Measurements from ENCODE around the gene ASB9. TPM values are rescaled to one million over a fixed set of nuclear protein-coding genes. Genes with fewer than 3 reads are reported as not detected.

The ASB9 gene
- total RNA-seq, 1 experiment from 2014 or later = not detected

DNA sequence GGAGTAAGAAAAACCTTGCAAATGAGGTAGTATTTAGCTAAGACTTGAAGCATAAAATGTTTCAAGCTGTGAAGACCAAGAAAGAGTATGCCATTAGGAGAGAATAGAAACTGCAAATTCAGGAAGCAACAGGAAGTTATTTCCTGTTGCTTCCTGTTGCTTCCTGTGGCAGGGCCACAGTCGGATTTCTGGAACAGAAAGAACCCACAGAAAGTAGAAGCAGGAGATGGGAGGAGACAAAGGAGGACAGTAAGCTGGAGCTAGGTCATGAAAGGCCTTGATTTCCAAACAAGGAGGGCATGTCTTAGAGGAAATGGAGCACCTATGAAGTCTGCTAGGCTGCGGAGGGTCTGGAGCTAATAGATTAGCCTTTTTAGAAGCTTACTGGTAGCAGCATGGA, 28.3 kb upstream of the ASB9 start:
- no peak overlapping the region for H3K27ac ChIP-seq (ENCODE audit: insufficient read length, low read depth, low read length)
- H3K23me2 ChIP-seq (ENCODE audit: insufficient read length, low read depth, low read length, poor library complexity, severe bottlenecking) = no peaks in the 10 kb centered on the region
- peaks cover 16 to 19% of the 10 kb centered on the region in 2 experiments for H3K9me3 Mint-ChIP-seq
- no peaks in the 10 kb centered on the region for H3K4me1 Mint-ChIP-seq
- no peak overlapping the region for H2BK15ac ChIP-seq (ENCODE audit: low read depth, low read length)
- no peak overlapping the region for H4K8ac ChIP-seq (replicated peaks; ENCODE audit: insufficient read length, low read depth, low read length)
- H4K5ac ChIP-seq (ENCODE audit: insufficient read length, low read depth, low read length) = no peak overlapping the region
- no peak overlapping the region for H3K4ac ChIP-seq (ENCODE audit: low read depth, low read length)
- H3K9ac ChIP-seq (ENCODE audit: extremely low read depth, insufficient read length, low read length) = no peak overlapping the region
- no peak overlapping the region for H3K4me2 ChIP-seq (ENCODE audit: insufficient read depth, insufficient read length, low read length)
- H2BK120ac ChIP-seq (ENCODE audit: low read depth, low read length, poor library complexity, severe bottlenecking) = no peak overlapping the region
- no peak overlapping the region for H3K23ac ChIP-seq (ENCODE audit: insufficient read length, low read depth, low read length)
- no peak overlapping the region for H3K18ac ChIP-seq (ENCODE audit: insufficient read length, low read depth, low read length)
- H2AK5ac ChIP-seq (ENCODE audit: insufficient read length, low read length) = no peak overlapping the region
- no peak overlapping the region for H3K56ac ChIP-seq (ENCODE audit: insufficient read length, low read depth, low read length)
- no peaks in the 10 kb centered on the region for H3K27me3 ChIP-seq (ENCODE audit: insufficient read depth, low read length)
- no CpG with 5 or more reads among the region's 2 CpGs for WGBS (ENCODE audit: extremely low coverage, insufficient read length, low lambda C conversion rate)
- no peak overlapping the region; a peak in 1 of 7 replicates for H3K27ac Mint-ChIP-seq
- H4K20me1 ChIP-seq (ENCODE audit: control insufficient read depth, insufficient read depth, insufficient read length) = no peaks in the 10 kb centered on the region
- H3T11ph ChIP-seq (ENCODE audit: low read length) = no peak overlapping the region
- no peak overlapping the region for H4K91ac ChIP-seq (ENCODE audit: insufficient read length, low read depth, low read length)
- H3K4me3 Mint-ChIP-seq = no peak overlapping the region
- peaks cover 2% of the 10 kb centered on the region; the same call in 1 of the 2 replicates for H3K4me1 ChIP-seq (ENCODE audit: insufficient read depth, low read length)
- no peak overlapping the region for H3K14ac ChIP-seq (ENCODE audit: insufficient read depth, low read length)
- TF ChIP-seq, protein P1, sequence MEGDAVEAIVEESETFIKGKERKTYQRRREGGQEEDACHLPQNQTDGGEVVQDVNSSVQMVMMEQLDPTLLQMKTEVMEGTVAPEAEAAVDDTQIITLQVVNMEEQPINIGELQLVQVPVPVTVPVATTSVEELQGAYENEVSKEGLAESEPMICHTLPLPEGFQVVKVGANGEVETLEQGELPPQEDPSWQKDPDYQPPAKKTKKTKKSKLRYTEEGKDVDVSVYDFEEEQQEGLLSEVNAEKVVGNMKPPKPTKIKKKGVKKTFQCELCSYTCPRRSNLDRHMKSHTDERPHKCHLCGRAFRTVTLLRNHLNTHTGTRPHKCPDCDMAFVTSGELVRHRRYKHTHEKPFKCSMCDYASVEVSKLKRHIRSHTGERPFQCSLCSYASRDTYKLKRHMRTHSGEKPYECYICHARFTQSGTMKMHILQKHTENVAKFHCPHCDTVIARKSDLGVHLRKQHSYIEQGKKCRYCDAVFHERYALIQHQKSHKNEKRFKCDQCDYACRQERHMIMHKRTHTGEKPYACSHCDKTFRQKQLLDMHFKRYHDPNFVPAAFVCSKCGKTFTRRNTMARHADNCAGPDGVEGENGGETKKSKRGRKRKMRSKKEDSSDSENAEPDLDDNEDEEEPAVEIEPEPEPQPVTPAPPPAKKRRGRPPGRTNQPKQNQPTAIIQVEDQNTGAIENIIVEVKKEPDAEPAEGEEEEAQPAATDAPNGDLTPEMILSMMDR (conservative IDR thresholded peaks at IDR 0.05) = no peak
- H2AFZ ChIP-seq (ENCODE audit: low read length) = no peak overlapping the region
- no peaks in the 10 kb centered on the region for H3K79me1 ChIP-seq (ENCODE audit: insufficient read depth, low read depth, low read length, poor library complexity, severe bottlenecking)
- no peak overlapping the region for H2BK12ac ChIP-seq (ENCODE audit: insufficient read length, low read depth, low read length)
- H2BK20ac ChIP-seq (ENCODE audit: low read depth, low read length, poor library complexity, severe bottlenecking) = no peak overlapping the region
- peaks cover 1% of the 10 kb centered on the region; the same call in 1 of the 2 replicates for H3K27me3 Mint-ChIP-seq (ENCODE audit: low read depth)
- DNase-seq = no peak
- no peak overlapping the region for H2BK5ac ChIP-seq (ENCODE audit: insufficient read length, low read length)
- no peaks in the 10 kb centered on the region for H3K36me3 Mint-ChIP-seq (ENCODE audit: insufficient read depth in 1 of 3, low read depth in 3 of 3)
- H3K79me2 ChIP-seq (ENCODE audit: insufficient read depth, low read length) = no peaks in the 10 kb centered on the region
- H3K9me3 ChIP-seq (ENCODE audit: control insufficient read depth, low read depth, low read length) = no peaks in the 10 kb centered on the region
